Gastrocnemius medialis (tissue), 4 donors: Measurements from ENCODE around the gene RALGAPB. TPM values are rescaled to one million over a fixed set of nuclear protein-coding genes. Genes with fewer than 3 reads are reported as not detected.
"Not testable (repeated sequence)": the region's sequence is repeated elsewhere in the genome, so short reads cannot be mapped to it uniquely, and the experiment has no call there.

Experiments
- ATAC-seq, 2 donors: fragments of 150-250 bp; one replicate each; pipeline ENCODE4 v1.9.1; 2016
- DNase-seq, 2 donors: peaks; one replicate each; pipeline ENCODE4 v3.0.0-alpha.2; 2019
- H3K27ac ChIP-seq, 4 donors: fragments of 200-600 bp; sonication (generic); 1 replicate in 1 of 4; 2 replicates in 3 of 4; pipeline ENCODE4 v1.5.1; 2016 to 2018; ENCODE audit warnings: mild to moderate bottlenecking in 2 of 4, moderate library complexity in 1 of 4
- H3K27me3 ChIP-seq, 3 donors: fragments of 200-600 bp; sonication (generic) in 2 of 3; 1 replicate in 1 of 3; 2 replicates in 2 of 3; pipeline versions ENCODE4 v1.5.1 to v1.6.0; 2016 to 2019; ENCODE audit warnings: mild to moderate bottlenecking in 1 of 3, moderate library complexity in 1 of 3
- H3K36me3 ChIP-seq, 2 donors: fragments of 200-600 bp; sonication (generic) in 1 of 2; one replicate each; pipeline ENCODE4 v1.5.1; 2017 to 2018
- H3K4me1 ChIP-seq, 2 donors: fragments of 200-600 bp; sonication (generic) in 1 of 2; one replicate each; pipeline ENCODE4 v1.5.1; 2016 to 2017; ENCODE audit warnings: mild to moderate bottlenecking in 2 of 2
- H3K4me3 ChIP-seq, 4 donors: fragments of 200-600 bp; sonication (generic) in 3 of 4; 1 replicate in 1 of 4; 2 replicates in 3 of 4; pipeline ENCODE4 v1.5.1; 2016 to 2019; ENCODE audit warnings: mild to moderate bottlenecking in 2 of 4
- H3K9me3 ChIP-seq, 3 donors: fragments of 200-600 bp; sonication (generic) in 2 of 3; 1 replicate in 1 of 3; 2 replicates in 2 of 3; pipeline ENCODE4 v1.5.1; 2016 to 2019
- POLR2A ChIP-seq, 2 donors: fragments of 450-650 bp; IDR thresholded peaks; one replicate each; pipeline ENCODE4 v1.6.1; 2017; ENCODE audit warnings: antibody characterized with exemption in 2 of 2, mild to moderate bottlenecking in 2 of 2, moderate library complexity in 2 of 2
- in situ Hi-C, 4 donors: fragments of 200-750 bp; cut with MboI; loops; one replicate each; pipeline versions ENCODE4 v1.15.0 to v1.8.0; 2017; ENCODE audit warnings: low sequenced_read_pairs in 4 of 4
- intact Hi-C: fragments of 100-400 bp; cut with DNase I; formaldehyde crosslinking; loops from one replicate; pipeline ENCODE4 v1.15.1; 2023; ENCODE audit warnings: low total_unique reads
- total RNA-seq, 4 donors: library from RNA; depleted of rRNA; stranded (reverse); fragments of >200 nt; gene quantifications; one replicate each; pipeline versions ENCODE4 v1.1.0 to v1.2.3, GENCODE V29; 2016
- TF ChIP-seq, protein P1 (sequence below), 5 experiments: fragments of 450-650 bp in 3 of 5; fragments of 200-600 bp in 2 of 5; sonication (generic) in 2 of 5; IDR thresholded peaks in 4 of 5; conservative IDR thresholded peaks in 1 of 5; 1 replicate in 4 of 5; 2 replicates in 1 of 5; pipeline ENCODE4 v1.5.1; 2016 to 2019; ENCODE audit warnings: antibody characterized with exemption in 5 of 5, mild to moderate bottlenecking in 3 of 5, moderate library complexity in 3 of 5

The RALGAPB gene
- total RNA-seq, 4 donors from 2014 or later = 23.2 to 28.8 (median 26.0) TPM

DNA sequence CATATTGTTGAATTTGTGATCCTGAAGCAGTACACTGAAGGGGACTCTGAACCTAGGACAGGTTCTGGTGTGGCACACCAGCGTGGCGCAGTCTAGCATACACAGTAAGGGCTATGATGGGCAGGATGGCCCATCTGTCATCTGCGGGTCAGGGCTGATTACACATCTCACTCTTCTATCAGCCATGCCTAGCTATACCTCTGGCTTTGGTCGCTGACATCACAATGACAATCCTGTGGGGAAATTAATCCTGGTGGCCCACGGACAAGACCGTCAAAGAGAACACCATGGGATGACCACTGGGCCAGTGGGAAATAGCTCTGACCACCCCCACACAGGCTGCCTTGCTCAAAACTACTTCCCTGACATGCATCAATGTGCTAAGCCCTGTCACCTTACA, 40.4 kb upstream of the RALGAPB start:
- intact Hi-C loops = no loop called here
- no peaks in the 10 kb centered on the region for H3K9me3 ChIP-seq
- no peak overlapping the region for H3K4me3 ChIP-seq
- DNase-seq (no peak), ATAC-seq (no peak)
- no peak overlapping the region for H3K27ac ChIP-seq
- no peaks in the 10 kb centered on the region for H3K27me3 ChIP-seq
- in situ Hi-C loops = loop anchor here in 1 of 4 donors (25.0 kb wide), 1 partner anchor 395 kb away; the partner anchor contains the start of genes RPRD1B and TTI1
- TF ChIP-seq, protein P1, sequence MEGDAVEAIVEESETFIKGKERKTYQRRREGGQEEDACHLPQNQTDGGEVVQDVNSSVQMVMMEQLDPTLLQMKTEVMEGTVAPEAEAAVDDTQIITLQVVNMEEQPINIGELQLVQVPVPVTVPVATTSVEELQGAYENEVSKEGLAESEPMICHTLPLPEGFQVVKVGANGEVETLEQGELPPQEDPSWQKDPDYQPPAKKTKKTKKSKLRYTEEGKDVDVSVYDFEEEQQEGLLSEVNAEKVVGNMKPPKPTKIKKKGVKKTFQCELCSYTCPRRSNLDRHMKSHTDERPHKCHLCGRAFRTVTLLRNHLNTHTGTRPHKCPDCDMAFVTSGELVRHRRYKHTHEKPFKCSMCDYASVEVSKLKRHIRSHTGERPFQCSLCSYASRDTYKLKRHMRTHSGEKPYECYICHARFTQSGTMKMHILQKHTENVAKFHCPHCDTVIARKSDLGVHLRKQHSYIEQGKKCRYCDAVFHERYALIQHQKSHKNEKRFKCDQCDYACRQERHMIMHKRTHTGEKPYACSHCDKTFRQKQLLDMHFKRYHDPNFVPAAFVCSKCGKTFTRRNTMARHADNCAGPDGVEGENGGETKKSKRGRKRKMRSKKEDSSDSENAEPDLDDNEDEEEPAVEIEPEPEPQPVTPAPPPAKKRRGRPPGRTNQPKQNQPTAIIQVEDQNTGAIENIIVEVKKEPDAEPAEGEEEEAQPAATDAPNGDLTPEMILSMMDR (IDR thresholded peaks at IDR 0.05 in 4 of 5, conservative IDR thresholded peaks at IDR 0.05 in 1 of 5) = no peak
- H3K36me3 ChIP-seq = peaks cover 0 to 61% of the 10 kb centered on the region in 2 donors
- peaks cover 0 to 23% of the 10 kb centered on the region in 2 donors for H3K4me1 ChIP-seq

DNA sequence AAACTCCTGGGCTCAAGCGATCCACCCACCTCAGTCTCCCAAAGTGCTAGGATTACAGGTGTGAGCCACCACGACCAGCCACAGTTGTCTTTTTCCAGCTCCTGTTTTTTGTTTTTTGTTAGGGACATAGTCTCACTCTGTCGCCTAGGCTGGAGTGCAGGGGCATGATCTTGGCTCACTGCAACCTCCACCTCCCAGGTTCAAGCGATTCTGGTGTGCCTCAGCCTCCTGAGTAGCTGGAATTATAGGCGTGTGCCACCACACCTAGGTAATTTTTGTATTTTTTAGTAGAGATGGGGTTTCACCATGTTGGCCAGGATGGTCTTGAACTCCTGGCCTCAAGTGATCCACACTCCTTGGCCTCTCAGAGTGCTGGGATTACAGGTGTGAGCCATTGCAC, 39.8 kb upstream of the RALGAPB start:
- intact Hi-C loops, H3K27me3 ChIP-seq, DNase-seq, H3K4me3 ChIP-seq, H3K27ac ChIP-seq, H3K9me3 ChIP-seq, ATAC-seq: not testable (repeated sequence)
- in situ Hi-C loops = loop anchor here in 1 of 4 donors (25.0 kb wide), 1 partner anchor 396 kb away; the partner anchor contains the start of genes RPRD1B and TTI1
- Histone ChIP-seq H3K4me1 (peaks cover 0 to 23% of the 10 kb centered on the region in 2 donors), H3K36me3 (peaks cover 0 to 55% of the 10 kb centered on the region in 2 donors)

DNA sequence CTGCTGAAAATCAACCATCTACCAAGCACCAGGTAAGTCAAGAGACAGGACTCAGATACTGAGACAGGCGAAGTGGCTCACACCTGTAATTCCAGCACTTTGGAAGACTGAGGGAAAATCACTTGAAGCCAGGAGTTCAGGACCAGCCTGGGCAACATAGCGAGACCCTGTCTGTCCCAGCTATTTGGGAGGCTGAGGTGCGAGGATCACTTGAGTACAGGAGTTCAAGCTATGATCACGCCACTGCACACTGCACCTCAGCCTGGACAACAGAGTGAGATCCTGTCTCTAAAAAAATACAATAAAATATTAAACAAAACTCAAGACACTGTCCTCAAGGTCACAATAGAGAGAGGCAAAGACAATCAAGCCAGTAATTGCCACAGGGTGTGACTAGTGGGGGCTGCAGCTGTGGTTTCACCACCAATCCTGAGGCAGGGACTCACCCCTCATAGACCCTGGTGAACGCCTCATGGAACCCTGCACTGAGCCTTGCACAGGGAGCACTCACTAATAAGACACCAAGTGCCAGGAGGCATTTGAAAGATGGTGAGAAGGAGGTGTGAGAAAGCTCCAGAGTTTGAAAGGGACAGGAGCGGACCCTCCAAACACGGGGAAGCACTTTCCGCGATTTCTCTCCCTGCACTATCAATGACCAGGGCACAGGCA, 39.2 kb upstream of the RALGAPB start:
- peaks cover 0 to 51% of the 10 kb centered on the region in 2 donors for H3K36me3 ChIP-seq
- ATAC-seq (no peak), DNase-seq (no peak)
- peak overlapping the region in 3 of 4 donors; percentile 75 to 97 (median 95) for H3K4me3 ChIP-seq
- no peak for TF ChIP-seq POLR2A (IDR thresholded peaks at IDR 0.05)
- TF ChIP-seq, protein P1 (IDR thresholded peaks at IDR 0.05 in 4 of 5, conservative IDR thresholded peaks at IDR 0.05 in 1 of 5) = no peak
- H3K27ac ChIP-seq = peak overlapping the region; percentile 77 to 94 (median 90)
- H3K9me3 ChIP-seq = no peaks in the 10 kb centered on the region
- in situ Hi-C loops = loop anchor here in 1 of 4 donors (25.0 kb wide), 1 partner anchor 396 kb away; the partner anchor contains the start of genes RPRD1B and TTI1
- H3K27me3 ChIP-seq = no peaks in the 10 kb centered on the region
- intact Hi-C loops = no loop called here
- peaks cover 0 to 23% of the 10 kb centered on the region in 2 donors for H3K4me1 ChIP-seq

DNA sequence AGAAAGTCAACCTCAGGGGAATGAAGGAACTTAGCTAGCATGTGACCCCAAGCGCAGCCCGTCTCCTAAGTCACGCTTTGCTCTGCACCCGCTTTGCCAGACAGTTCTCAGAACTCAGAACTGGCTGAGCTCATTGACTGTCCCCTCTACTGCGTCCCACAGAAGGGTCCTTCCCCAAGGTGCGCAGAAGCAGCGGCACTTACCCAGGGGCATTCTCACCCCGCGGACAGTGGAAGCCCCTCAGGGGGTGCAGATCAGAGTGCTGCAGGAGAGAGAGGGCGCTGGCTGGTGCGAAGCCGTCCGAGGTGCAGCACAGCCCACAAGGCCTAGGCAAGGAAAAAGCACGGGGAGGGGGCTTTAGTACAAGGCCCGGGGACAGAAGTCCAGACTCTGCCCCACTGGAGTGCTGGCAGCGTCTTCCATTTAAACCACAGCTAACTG, 38.3 kb upstream of the RALGAPB start:
- peak; percentile 41 to 44 for ATAC-seq
- Histone ChIP-seq H3K36me3 (peaks cover 0 to 42% of the 10 kb centered on the region in 2 donors), H3K4me3 (peak overlapping the region; percentile 75 to 97 (median 94)), H3K27ac (peak overlapping the region; percentile 77 to 94 (median 90)), H3K4me1 (peaks cover 0 to 23% of the 10 kb centered on the region in 2 donors), H3K9me3 (no peaks in the 10 kb centered on the region), H3K27me3 (no peaks in the 10 kb centered on the region)
- no peak for TF ChIP-seq POLR2A (IDR thresholded peaks at IDR 0.05)
- TF ChIP-seq, protein P1 (IDR thresholded peaks at IDR 0.05 in 4 of 5, conservative IDR thresholded peaks at IDR 0.05 in 1 of 5) = no peak
- in situ Hi-C loops (loop anchor here in 1 of 4 donors (25.0 kb wide), 1 partner anchor 397 kb away; the partner anchor contains the start of genes RPRD1B and TTI1), intact Hi-C loops (no loop called here)
- no peak for DNase-seq
